OCI-LY7 (cell line): Measurements from ENCODE around the gene SEC61B. TPM values are rescaled to one million over a fixed set of nuclear protein-coding genes. Genes with fewer than 3 reads are reported as not detected.
"Not testable (repeated sequence)": the region's sequence is repeated elsewhere in the genome, so short reads cannot be mapped to it uniquely, and the experiment has no call there.

Source experiments
- BruUV-seq: library from RNA; stranded (reverse); fragments of 400-500 nt; replicated peaks from 2 replicates; lab custom pipeline; 2021; lab: Mats Ljungman, UMichigan
- CTCF ChIA-PET: fragments of 300-600 bp; sonication (Branson Sonifier 250); formaldehyde crosslinking; loops from one replicate; lab custom pipeline; 2022; ENCODE audit warnings: antibody characterized with exemption; ENCODE audit not compliant: unreplicated experiment; lab: Charles Lee
- POLR2A ChIA-PET: fragments of 300-600 bp; sonication (Branson Sonifier 250); formaldehyde crosslinking; loops from one replicate; lab custom pipeline; 2022; ENCODE audit warnings: antibody characterized with exemption; lab: Charles Lee
- DNase-seq: peaks from one replicate; pipeline ENCODE4 v3.0.0-alpha.2; 2015; ENCODE audit warnings: low spot score
- H2AFZ ChIP-seq: fragments of 200-600 bp; sonication (generic), shearing (Covaris generic); 2 replicates; pipeline ENCODE4 v1.6.1; 2014; ENCODE audit warnings: mild to moderate bottlenecking, antibody characterized with exemption, low read length, moderate library complexity
- H3K27ac ChIP-seq: fragments of 200-600 bp; sonication (generic); 2 replicates; pipeline ENCODE4 v1.5.1; 2014; ENCODE audit warnings: mixed run types, low read depth, mild to moderate bottlenecking, moderate library complexity, low read length, inconsistent platforms; ENCODE audit not compliant: poor library complexity, severe bottlenecking
- H3K36me3 ChIP-seq: fragments of 200-600 bp; sonication (generic); 2 replicates; pipeline ENCODE4 v1.6.1; 2014; ENCODE audit warnings: mild to moderate bottlenecking, antibody characterized with exemption, low read length, moderate library complexity, mixed read lengths; ENCODE audit not compliant: insufficient read depth
- H3K4me1 ChIP-seq: fragments of 200-600 bp; sonication (generic); 2 replicates; pipeline ENCODE4 v1.5.1; 2014; ENCODE audit warnings: mild to moderate bottlenecking, low read length; ENCODE audit not compliant: insufficient read depth, poor library complexity, severe bottlenecking
- H3K4me2 ChIP-seq: fragments of 200-600 bp; sonication (generic); 2 replicates; pipeline ENCODE4 v1.6.1; 2014; ENCODE audit warnings: mild to moderate bottlenecking, low read length
- H3K4me3 ChIP-seq: fragments of 200-600 bp; sonication (generic); 2 replicates; pipeline ENCODE4 v1.5.1; 2014; ENCODE audit warnings: mild to moderate bottlenecking, low read depth, low read length; ENCODE audit not compliant: poor library complexity, severe bottlenecking
- H3K79me2 ChIP-seq: fragments of 200-600 bp; sonication (generic); 2 replicates; pipeline ENCODE4 v1.6.1; 2016; ENCODE audit warnings: low read depth, mild to moderate bottlenecking, low read length, moderate library complexity, mixed read lengths; ENCODE audit not compliant: insufficient read depth
- H3K9me2 ChIP-seq: fragments of 200-600 bp; sonication (generic); 2 replicates; pipeline ENCODE4 v1.6.1; 2016; ENCODE audit warnings: mild to moderate bottlenecking, low read length, mixed read lengths; ENCODE audit not compliant: insufficient read depth
- H3K9me3 ChIP-seq: fragments of 200-600 bp; sonication (generic); 2 replicates; pipeline ENCODE4 v1.6.1; 2014; ENCODE audit warnings: mild to moderate bottlenecking, mixed run types, low read length, mixed read lengths
- H4K20me1 ChIP-seq: fragments of 200-600 bp; sonication (generic); 2 replicates; pipeline ENCODE4 v1.6.1; 2014; ENCODE audit warnings: mild to moderate bottlenecking, antibody characterized with exemption, low read length, moderate library complexity, mixed read lengths; ENCODE audit not compliant: insufficient read depth
- EZH2phosphoT487 ChIP-seq: fragments of 200-600 bp; sonication (generic); IDR thresholded peaks from 2 replicates; pipeline ENCODE4 v1.6.1; 2018; ENCODE audit warnings: low read depth, borderline replicate concordance, mild to moderate bottlenecking, mixed run types, antibody characterized with exemption, low read length, moderate library complexity, mixed read lengths
- intact Hi-C: fragments of 100-400 bp; cut with micrococcal nuclease; formaldehyde crosslinking; loops from one replicate; pipeline ENCODE4 v1.10.0; 2022; ENCODE audit not compliant: unreplicated experiment
- total RNA-seq, 2 experiments: library from RNA; depleted of rRNA in 1 of 2; stranded (reverse); fragments of >200 nt in 1 of 2; shearing (Covaris generic) in 1 of 2; gene quantifications; 2 replicates each; pipeline ENCODE4 v1.2.3, GENCODE V29; 2014 to 2022
- TF ChIP-seq, protein P1 (sequence below): fragments of 200-600 bp; sonication (generic); conservative IDR thresholded peaks from 2 replicates; pipeline ENCODE4 v1.5.1; 2014; ENCODE audit warnings: mild to moderate bottlenecking, antibody characterized with exemption, low read length, moderate library complexity, mixed read lengths

SEC61B gene
- total RNA-seq, 2 experiments from 2014 or later = 106 to 279 TPM

DNA sequence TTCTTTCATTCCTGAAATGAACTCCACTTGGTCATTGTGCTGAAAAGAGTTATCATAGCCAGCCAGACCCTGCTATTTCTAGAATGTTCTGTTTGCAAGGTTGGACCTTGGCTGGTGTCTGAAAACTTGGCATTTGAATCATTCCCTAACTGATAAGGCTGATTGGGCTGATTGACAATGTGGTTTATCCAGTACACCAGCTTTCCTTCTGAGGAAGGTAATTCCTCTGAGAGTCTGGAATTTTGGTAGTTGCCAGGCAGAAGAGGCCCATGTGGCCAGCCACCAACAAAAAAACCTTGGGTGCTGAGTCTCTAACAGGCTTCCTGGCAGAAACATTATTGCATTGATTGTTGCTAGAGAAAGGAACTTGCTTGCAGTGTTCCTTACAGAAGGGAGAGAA is 15.3 kb downstream of the SEC61B start:
- peaks cover 43% of the 10 kb centered on the region for H3K36me3 ChIP-seq
- peak overlapping the region; percentile 87 for H3K4me2 ChIP-seq
- peak overlapping the region; percentile 99 for H3K27ac ChIP-seq
- BruUV-seq = no TSS peak
- H3K9me2 ChIP-seq = no peaks in the 10 kb centered on the region
- CTCF ChIA-PET = no interaction called here
- H3K4me3 ChIP-seq = peak overlapping the region; percentile 47
- DNase-seq = no peak
- no peaks in the 10 kb centered on the region for H4K20me1 ChIP-seq
- intact Hi-C loops = loop anchor here (5.0 to 10.0 kb wide), 2 partner anchors 115 to 1313 kb away; partner anchors contain the start of gene TRMO
- H3K79me2 ChIP-seq = no peaks in the 10 kb centered on the region
- POLR2A ChIA-PET = interaction anchor here (1.0 to 2.3 kb wide), 3 partner anchors 13 to 22 kb away, joined by 3 to 9 read pairs (median 7); no protein-coding TSS in a partner anchor
- H3K4me1 ChIP-seq = peaks cover 91% of the 10 kb centered on the region
- H2AFZ ChIP-seq = no peak overlapping the region; the same call in 1 of the 2 replicates
- peaks cover 22% of the 10 kb centered on the region for H3K9me3 ChIP-seq
- TF ChIP-seq, protein P1, sequence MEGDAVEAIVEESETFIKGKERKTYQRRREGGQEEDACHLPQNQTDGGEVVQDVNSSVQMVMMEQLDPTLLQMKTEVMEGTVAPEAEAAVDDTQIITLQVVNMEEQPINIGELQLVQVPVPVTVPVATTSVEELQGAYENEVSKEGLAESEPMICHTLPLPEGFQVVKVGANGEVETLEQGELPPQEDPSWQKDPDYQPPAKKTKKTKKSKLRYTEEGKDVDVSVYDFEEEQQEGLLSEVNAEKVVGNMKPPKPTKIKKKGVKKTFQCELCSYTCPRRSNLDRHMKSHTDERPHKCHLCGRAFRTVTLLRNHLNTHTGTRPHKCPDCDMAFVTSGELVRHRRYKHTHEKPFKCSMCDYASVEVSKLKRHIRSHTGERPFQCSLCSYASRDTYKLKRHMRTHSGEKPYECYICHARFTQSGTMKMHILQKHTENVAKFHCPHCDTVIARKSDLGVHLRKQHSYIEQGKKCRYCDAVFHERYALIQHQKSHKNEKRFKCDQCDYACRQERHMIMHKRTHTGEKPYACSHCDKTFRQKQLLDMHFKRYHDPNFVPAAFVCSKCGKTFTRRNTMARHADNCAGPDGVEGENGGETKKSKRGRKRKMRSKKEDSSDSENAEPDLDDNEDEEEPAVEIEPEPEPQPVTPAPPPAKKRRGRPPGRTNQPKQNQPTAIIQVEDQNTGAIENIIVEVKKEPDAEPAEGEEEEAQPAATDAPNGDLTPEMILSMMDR = no peak
- TF ChIP-seq EZH2phosphoT487 = no peak

DNA sequence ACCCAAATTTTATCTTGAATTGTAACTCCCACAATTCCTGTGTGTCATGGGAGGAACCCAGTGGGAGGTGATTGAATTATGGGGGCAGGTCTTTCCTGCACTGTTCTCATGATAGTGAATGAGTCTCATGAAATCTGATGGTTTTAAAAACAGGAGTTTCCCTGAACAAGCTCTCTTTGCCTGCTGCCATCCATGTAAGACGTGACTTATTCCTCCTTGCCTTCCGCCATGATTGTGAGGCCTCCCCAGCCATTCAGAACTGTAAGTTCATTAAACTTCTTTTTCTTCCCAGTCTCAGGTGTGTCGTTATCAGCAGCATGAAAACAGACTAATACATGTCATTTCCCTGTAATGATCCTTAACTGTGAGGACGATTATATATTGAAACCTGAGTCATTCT is 15.8 kb downstream of the SEC61B start:
- H4K20me1 ChIP-seq, H3K79me2 ChIP-seq, BruUV-seq, H3K9me2 ChIP-seq, CTCF ChIA-PET, H2AFZ ChIP-seq, DNase-seq: not testable (repeated sequence)
- Histone ChIP-seq H3K4me3 (peak overlapping the region; percentile 47), H3K4me2 (peak overlapping the region; percentile 87; the same call in 1 of the 2 replicates), H3K4me1 (peaks cover 88% of the 10 kb centered on the region), H3K27ac (peak overlapping the region; percentile 99), H3K9me3 (peaks cover 22% of the 10 kb centered on the region), H3K36me3 (peaks cover 38% of the 10 kb centered on the region)
- intact Hi-C loops = loop anchor here (5.0 to 10.0 kb wide), 2 partner anchors 116 to 1313 kb away; partner anchors contain the start of gene TRMO
- POLR2A ChIA-PET = interaction anchor here (2.1 to 2.3 kb wide), 2 partner anchors 15 to 21 kb away, joined by 7 to 9 read pairs; no protein-coding TSS in a partner anchor

DNA sequence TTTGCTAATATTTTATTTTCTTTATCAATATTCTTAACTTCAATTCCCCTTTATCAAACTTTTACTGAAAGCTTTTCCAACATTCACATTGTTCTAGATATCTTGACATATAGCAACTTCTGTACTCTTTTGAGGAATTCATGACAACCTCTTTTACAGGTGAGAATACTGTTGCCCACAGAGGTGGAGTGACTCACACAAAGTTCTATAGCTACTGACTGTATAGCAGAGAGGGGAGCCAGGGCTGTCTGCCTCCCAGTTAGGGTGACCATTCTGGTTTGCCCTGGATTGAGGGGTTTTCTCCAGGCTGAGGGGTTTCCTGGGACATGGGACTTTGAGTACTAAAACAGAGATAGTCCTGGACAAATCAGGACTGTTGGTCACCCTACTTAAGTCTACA is 16.2 kb downstream of the SEC61B start:
- H3K4me1 ChIP-seq = peaks cover 84% of the 10 kb centered on the region
- no TSS peak for BruUV-seq
- POLR2A ChIA-PET = interaction anchor here (2.1 to 2.3 kb wide), 2 partner anchors 15 to 21 kb away, joined by 7 to 9 read pairs; no protein-coding TSS in a partner anchor

More for the DNA sequence above, 16.2 kb downstream of the SEC61B start:
- H3K79me2 ChIP-seq = no peaks in the 10 kb centered on the region
- CTCF ChIA-PET = no interaction called here
- H3K4me2 ChIP-seq = no peak overlapping the region
- no peak overlapping the region for H2AFZ ChIP-seq
- H3K9me2 ChIP-seq = no peaks in the 10 kb centered on the region
- no peak for TF ChIP-seq EZH2phosphoT487
- TF ChIP-seq, protein P1 = no peak
- no peak overlapping the region for H3K4me3 ChIP-seq
- H3K27ac ChIP-seq = peak overlapping the region; percentile 99
- H4K20me1 ChIP-seq = no peaks in the 10 kb centered on the region
- H3K36me3 ChIP-seq = peaks cover 33% of the 10 kb centered on the region
- intact Hi-C loops = loop anchor here (5.0 to 10.0 kb wide), 2 partner anchors 116 to 1314 kb away; partner anchors contain the start of gene TRMO
- H3K9me3 ChIP-seq = peaks cover 22% of the 10 kb centered on the region
- no peak for DNase-seq
